Stimulated activated CD4-positive, alpha-beta T cell treated with anti-CD3 and anti-CD28 coated beads, Interleukin-15, amount 100 ng/mL, for 24 hours (primary cell): ENCODE measurements around the gene IL34.

Experiments used
- DNase-seq: peaks from one replicate; pipeline ENCODE4 v3.0.0-alpha.2; 2020

The IL34 gene

DNA sequence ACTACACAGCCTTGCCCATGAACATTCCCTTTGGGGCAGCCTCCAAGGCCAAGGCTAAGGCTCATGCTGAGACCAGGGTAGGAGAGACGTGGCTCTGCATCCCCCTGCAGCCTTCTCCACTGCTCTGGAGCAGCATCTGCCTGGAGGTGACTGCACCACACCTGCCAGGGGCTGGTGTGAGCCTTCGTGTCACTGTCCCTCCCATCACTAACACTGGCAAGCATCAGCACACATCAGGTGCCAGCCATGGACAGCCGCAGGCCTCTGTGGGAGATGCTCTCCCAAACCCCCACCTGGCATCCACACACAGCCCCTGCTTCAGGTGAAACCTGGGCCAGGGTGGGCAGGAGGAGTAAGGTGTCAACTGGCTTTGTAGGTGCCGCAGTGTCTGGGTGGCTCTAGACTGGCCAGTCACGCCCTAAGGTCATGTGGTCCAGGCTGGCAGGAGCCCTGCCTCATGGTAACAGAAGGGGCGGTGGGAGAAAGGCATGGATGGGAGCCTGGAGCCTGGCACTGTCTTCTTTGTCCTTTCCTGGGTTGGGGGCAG, 57.5 kb downstream of the IL34 start:
- DNase-seq = no peak

DNA sequence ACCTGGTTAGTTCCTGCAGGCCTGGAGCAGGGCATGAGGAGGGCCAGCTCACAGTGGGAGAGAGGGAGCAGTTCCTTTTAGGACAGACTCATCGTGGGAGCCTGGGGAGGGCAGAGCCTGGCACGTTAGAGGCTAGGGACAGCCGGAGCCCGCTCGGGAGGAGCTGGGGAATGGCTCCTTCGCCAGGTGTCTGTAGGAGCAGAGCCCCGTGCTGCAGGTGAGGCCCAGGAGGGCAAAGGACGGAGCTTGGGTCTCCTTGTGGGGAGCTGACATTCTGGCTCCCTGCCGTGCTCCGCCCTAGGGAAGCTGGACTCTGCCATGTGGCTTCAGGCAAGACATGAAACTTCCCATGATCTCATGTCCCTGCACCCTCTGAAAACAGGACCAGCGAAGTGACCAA, 58.2 kb downstream of the IL34 start:
- DNase-seq = no peak

DNA sequence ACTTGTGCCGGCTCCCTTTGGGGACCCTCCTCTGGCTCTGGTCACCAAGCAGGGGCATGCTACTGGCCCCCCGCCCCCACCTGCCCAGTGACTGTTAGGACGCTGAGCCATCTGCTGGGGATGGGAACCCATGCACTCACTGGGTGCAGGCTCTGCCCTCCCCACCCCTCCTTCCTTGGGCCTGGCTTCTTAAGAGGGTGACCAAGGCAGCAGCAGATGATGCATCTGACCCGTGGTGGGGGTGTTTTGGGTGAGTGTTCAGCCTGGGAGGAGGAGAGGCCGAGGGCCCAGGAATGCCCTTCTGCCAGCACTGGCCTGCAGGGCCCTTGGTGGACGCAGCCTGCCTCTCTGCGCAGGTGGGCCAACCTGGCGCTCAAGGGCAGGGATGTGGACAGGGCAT, 58.7 kb downstream of the IL34 start:
- DNase-seq = no peak

DNA sequence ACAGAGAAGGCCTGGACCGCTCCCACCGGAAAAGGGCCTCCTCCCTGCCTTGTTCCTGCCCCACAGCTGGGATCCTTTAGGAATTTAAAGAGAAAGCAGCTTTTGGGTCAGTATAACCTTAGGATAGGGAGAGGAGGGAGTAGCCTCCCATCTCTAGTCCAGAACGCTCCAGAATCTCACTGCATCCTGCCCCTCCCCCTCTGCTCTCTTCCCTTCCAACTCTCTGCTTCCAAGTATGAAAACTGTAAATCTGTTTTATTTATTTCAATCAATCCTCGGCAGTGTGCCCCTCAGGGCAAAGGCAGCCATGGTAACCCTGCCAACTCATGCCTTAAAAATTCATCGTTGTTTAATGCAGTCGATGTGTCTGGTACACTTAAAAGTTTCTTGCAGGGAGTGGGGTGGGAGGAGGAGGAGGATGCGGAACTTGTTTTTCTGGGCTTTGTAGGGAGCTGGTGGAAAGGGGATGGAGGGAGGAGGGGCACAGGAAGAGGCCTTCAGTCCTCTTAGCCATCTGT, 60.6 kb downstream of the IL34 start:
- DNase-seq = no peak

DNA sequence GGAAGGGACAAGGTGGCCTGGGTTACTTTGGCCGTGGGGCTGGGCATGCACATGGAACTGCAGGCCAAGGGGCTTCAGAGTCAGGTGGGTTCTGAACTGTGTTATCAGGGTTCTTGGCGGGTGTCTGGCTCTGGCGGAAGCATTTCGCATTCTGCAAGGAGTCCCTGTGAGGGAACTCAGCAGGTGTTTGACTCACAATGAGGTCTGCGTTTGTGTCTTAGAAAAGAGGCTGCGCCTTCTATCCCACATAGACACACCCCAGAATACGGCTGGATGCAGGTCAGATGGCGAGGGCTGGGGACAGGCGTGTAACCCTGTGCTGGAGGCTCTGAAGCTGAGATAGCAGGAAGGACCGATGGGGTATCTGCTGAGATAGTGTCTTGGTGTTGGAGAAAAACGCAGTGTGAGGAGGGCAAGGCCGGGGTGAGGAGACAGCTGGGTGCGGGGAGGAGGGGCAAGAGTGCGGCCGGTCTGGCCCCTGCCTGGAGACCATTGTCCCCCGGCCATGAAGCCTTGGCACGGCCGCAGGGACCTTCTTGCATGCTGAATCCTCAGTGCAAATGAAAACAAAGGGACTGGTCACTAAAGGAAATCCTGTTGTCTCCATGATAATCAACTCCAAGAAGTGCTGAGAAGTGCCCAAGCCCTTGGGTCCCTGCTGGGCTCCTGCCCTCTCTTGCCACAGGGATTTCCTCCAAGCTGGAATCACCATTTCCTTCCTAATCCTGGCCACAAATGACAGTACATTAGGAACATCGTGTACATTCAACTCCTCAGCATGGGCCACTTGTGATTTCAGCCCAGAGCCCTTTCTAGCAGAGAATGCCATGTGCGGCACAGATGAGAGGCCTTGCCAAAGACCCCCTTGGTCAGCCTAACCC, 62.2 kb downstream of the IL34 start:
- no peak for DNase-seq

DNA sequence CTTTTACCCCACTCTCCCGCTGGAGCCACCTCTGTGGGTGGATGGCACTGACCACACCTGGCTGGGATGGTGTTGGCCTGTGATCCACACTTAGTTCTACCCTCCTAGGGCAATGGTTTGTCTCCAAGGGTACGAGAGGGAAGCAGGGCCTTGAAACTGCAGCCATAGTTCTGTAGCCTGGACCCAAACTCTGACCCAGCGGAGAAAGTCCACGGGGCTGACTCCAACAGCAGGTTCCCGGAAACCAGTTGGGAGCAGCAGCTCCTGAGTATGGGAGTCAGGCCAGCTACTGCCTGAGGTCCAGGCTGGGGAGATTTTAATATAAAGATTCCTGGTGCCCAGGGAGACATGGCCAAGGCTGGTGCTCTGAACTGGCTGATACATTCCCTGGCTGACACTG, 63.1 kb downstream of the IL34 start:
- no peak for DNase-seq

DNA sequence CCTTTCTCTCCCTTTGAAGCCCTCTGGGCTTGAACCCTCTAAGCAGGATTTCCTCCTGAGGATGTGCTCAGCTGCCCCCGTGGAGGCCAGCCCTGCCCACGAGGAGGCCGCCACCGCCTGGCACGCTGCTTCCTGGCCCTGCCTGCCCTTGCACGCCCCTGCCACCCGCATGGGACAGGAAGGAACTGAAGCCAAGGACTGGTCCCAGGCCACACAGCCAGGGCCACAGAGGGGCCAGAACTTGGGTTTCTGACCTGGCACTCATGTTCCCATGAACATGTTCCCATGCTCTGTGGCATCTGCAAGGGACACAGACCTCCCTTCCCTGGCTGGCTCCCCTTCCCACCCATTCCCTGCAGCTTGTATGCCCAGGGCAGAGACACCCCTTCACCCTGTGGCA, 63.6 kb downstream of the IL34 start:
- no peak for DNase-seq
